H9 (cell line): ENCODE data around the gene NRXN3. TPM values are rescaled to one million over a fixed set of nuclear protein-coding genes. Genes with fewer than 3 reads are reported as not detected.
A peak's percentile ranks its signal among the peaks of the same experiment; 100 is the strongest.

Experiments used
- DNase-seq: peaks from one replicate; pipeline ENCODE4 v3.0.0-alpha.2; 2017
- H2AFZ ChIP-seq: one replicate; pipeline ENCODE4 v1.6.1; 2013; ENCODE audit warnings: mild to moderate bottlenecking, low read length, control low read depth, moderate library complexity
- H2AK5ac ChIP-seq: 2 replicates; pipeline ENCODE4 v1.6.1; 2013; ENCODE audit warnings: low read length, control low read depth, mixed read lengths; ENCODE audit not compliant: insufficient read length
- H2BK120ac ChIP-seq: one replicate; pipeline ENCODE4 v1.6.1; 2013; ENCODE audit warnings: low read depth, mild to moderate bottlenecking, low read length, control low read depth, inconsistent platforms; ENCODE audit not compliant: poor library complexity, severe bottlenecking
- H2BK12ac ChIP-seq: 2 replicates; pipeline ENCODE4 v1.6.1; 2013; ENCODE audit warnings: low read length, control low read depth, mixed read lengths, low read depth; ENCODE audit not compliant: insufficient read length
- H2BK15ac ChIP-seq: 2 replicates; pipeline ENCODE4 v1.6.1; 2013; ENCODE audit warnings: low read depth, low read length, control low read depth
- H2BK20ac ChIP-seq: one replicate; pipeline ENCODE4 v1.6.1; 2013; ENCODE audit warnings: low read depth, mild to moderate bottlenecking, low read length, control low read depth, inconsistent platforms; ENCODE audit not compliant: poor library complexity, severe bottlenecking
- H2BK5ac ChIP-seq: 2 replicates; pipeline ENCODE4 v1.6.1; 2013; ENCODE audit warnings: low read length, control low read depth, mixed read lengths; ENCODE audit not compliant: insufficient read length
- H3K14ac ChIP-seq: 2 replicates; pipeline ENCODE4 v1.6.1; 2013; ENCODE audit warnings: low read length, control low read depth; ENCODE audit not compliant: insufficient read depth
- H3K18ac ChIP-seq: 2 replicates; pipeline ENCODE4 v1.6.1; 2013; ENCODE audit warnings: low read depth, mild to moderate bottlenecking, mixed read lengths, low read length, control low read depth; ENCODE audit not compliant: insufficient read length
- H3K23ac ChIP-seq: 2 replicates; pipeline ENCODE4 v1.6.1; 2013; ENCODE audit warnings: low read length, control low read depth, mixed read lengths, low read depth; ENCODE audit not compliant: insufficient read length
- H3K23me2 ChIP-seq: 2 replicates; pipeline ENCODE4 v1.6.1; 2013; ENCODE audit warnings: low read depth, mild to moderate bottlenecking, mixed read lengths, low read length, control low read depth; ENCODE audit not compliant: insufficient read length, poor library complexity, severe bottlenecking
- H3K27ac ChIP-seq: 2 replicates; pipeline ENCODE4 v1.5.1; 2013; ENCODE audit warnings: low read length, control low read depth, mixed read lengths, low read depth; ENCODE audit not compliant: insufficient read length
- H3K27me3 ChIP-seq: 2 replicates; pipeline ENCODE4 v1.6.1; 2013; ENCODE audit warnings: low read length, control low read depth, inconsistent platforms; ENCODE audit not compliant: insufficient read depth
- H3K4ac ChIP-seq: 2 replicates; pipeline ENCODE4 v1.6.1; 2013; ENCODE audit warnings: low read depth, mild to moderate bottlenecking, control low read depth, inconsistent platforms, low read length, moderate library complexity
- H3K4me1 ChIP-seq: 2 replicates; pipeline ENCODE4 v1.6.1; 2013; ENCODE audit warnings: low read length, control low read depth, inconsistent platforms; ENCODE audit not compliant: insufficient read depth
- H3K4me2 ChIP-seq: 2 replicates; pipeline ENCODE4 v1.6.1; 2013; ENCODE audit warnings: low read length, control low read depth, mixed read lengths; ENCODE audit not compliant: insufficient read length, insufficient read depth
- H3K56ac ChIP-seq: 2 replicates; pipeline ENCODE4 v1.6.1; 2013; ENCODE audit warnings: low read depth, mild to moderate bottlenecking, mixed read lengths, low read length, control low read depth; ENCODE audit not compliant: insufficient read length
- H3K79me1 ChIP-seq: 2 replicates; pipeline ENCODE4 v1.6.1; 2013; ENCODE audit warnings: low read depth, mild to moderate bottlenecking, moderate library complexity, low read length, control low read depth, inconsistent platforms; ENCODE audit not compliant: insufficient read depth, poor library complexity, severe bottlenecking
- H3K79me2 ChIP-seq: 2 replicates; pipeline ENCODE4 v1.6.1; 2013; ENCODE audit warnings: low read length, control low read depth, inconsistent platforms; ENCODE audit not compliant: insufficient read depth
- H3K9ac ChIP-seq: 2 replicates; pipeline ENCODE4 v1.6.1; 2013; ENCODE audit warnings: low read length, control low read depth, mixed read lengths; ENCODE audit not compliant: insufficient read length; ENCODE audit errors: extremely low read depth
- H3K9me3 ChIP-seq: one replicate; pipeline ENCODE4 v1.6.1; 2013; ENCODE audit warnings: low read depth, low read length, inconsistent platforms; ENCODE audit not compliant: control insufficient read depth
- H3T11ph ChIP-seq: one replicate; pipeline ENCODE4 v1.6.1; 2013; ENCODE audit warnings: mild to moderate bottlenecking, low read length, control low read depth, inconsistent platforms
- H4K20me1 ChIP-seq: one replicate; pipeline ENCODE4 v1.6.1; 2013; ENCODE audit not compliant: control insufficient read depth, insufficient read length, insufficient read depth
- H4K5ac ChIP-seq: 2 replicates; pipeline ENCODE4 v1.6.1; 2013; ENCODE audit warnings: low read depth, mild to moderate bottlenecking, mixed read lengths, low read length, control low read depth; ENCODE audit not compliant: insufficient read length
- H4K8ac ChIP-seq: replicated peaks from 2 replicates; pipeline ENCODE4 v1.6.1; 2013; ENCODE audit warnings: low read length, control low read depth, mixed read lengths, low read depth; ENCODE audit not compliant: insufficient read length
- H4K91ac ChIP-seq: 2 replicates; pipeline ENCODE4 v1.6.1; 2013; ENCODE audit warnings: low read depth, mild to moderate bottlenecking, moderate library complexity, mixed read lengths, low read length, control low read depth; ENCODE audit not compliant: insufficient read length
- H3K27ac Mint-ChIP-seq, 3 experiments: 2 replicates in 2 of 3; 3 replicates in 1 of 3; pipeline ENCODE4 v1.8.0; 2020 to 2021; ENCODE audit warnings: mixed read lengths in 3 of 3, mild to moderate bottlenecking in 1 of 3, moderate library complexity in 1 of 3
- H3K27me3 Mint-ChIP-seq: 2 replicates; pipeline ENCODE4 v1.8.0; 2021; ENCODE audit warnings: low read depth, mild to moderate bottlenecking, moderate library complexity, mixed read lengths
- H3K36me3 Mint-ChIP-seq, 3 experiments: 2 replicates in 2 of 3; 3 replicates in 1 of 3; pipeline ENCODE4 v1.8.0; 2020 to 2021; ENCODE audit warnings: low read depth in 3 of 3, mixed read lengths in 3 of 3; ENCODE audit not compliant: insufficient read depth in 1 of 3
- H3K4me1 Mint-ChIP-seq, 2 experiments: 2 replicates each; pipeline ENCODE4 v1.8.0; 2020; ENCODE audit warnings: mixed read lengths in 2 of 2
- H3K4me3 Mint-ChIP-seq, 2 experiments: 2 replicates in 1 of 2; 3 replicates in 1 of 2; pipeline ENCODE4 v1.8.0; 2020 to 2021; ENCODE audit warnings: mild to moderate bottlenecking in 2 of 2, mixed read lengths in 2 of 2, moderate library complexity in 1 of 2
- H3K9me3 Mint-ChIP-seq, 2 experiments: 2 replicates in 1 of 2; 3 replicates in 1 of 2; pipeline ENCODE4 v1.8.0; 2020; ENCODE audit warnings: mild to moderate bottlenecking in 2 of 2, mixed read lengths in 2 of 2, moderate library complexity in 1 of 2
- WGBS: extraction: QIAGEN DNeasy Blood & Tissue Kit; methylation state at CpG from one replicate; pipeline ENCODE4 v1.1.7; 2013; ENCODE audit warnings: missing lambda C conversion rate, low lambda C conversion rate, mixed read lengths; ENCODE audit not compliant: insufficient read length; ENCODE audit errors: extremely low coverage; 5-methylcytosine and 5-hydroxymethylcytosine counted together
- total RNA-seq: library from RNA; stranded (reverse); gene quantifications from 2 replicates; pipeline ENCODE4 v1.2.1, GENCODE V29; 2021
- TF ChIP-seq, protein P1 (sequence below): fragments of 200-600 bp; sonication (generic); conservative IDR thresholded peaks from 3 replicates; pipeline ENCODE4 v1.8.0; 2021; ENCODE audit warnings: antibody characterized with exemption, mild to moderate bottlenecking

NRXN3 gene
- total RNA-seq, 1 experiment from 2014 or later = 1.8 TPM

DNA sequence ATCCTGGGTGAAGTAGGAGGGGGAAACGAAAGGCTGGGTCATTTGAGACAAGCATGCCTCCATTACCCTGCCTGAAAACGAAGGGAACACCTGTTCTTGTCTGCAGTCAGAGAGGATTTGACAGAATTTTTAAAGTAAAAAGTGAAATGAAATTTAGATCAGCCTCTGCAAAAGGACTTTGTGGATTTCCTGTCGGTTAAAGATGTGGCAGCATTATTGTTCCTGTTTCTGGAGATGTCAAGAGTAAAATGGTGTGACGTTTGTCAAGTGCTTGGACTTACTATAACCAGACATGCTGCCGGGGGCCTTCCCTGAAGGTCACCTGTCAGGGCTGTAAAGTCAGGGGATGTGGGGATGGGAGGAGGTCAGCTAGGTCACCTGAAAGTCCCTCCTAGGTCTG, 32.0 kb downstream of the NRXN3 start:
- no CpG with 5 or more reads among the region's 5 CpGs for WGBS

More for the DNA sequence above, 32.0 kb downstream of the NRXN3 start:
- Histone ChIP-seq H3K23ac (no peak overlapping the region), H2BK20ac (no peak overlapping the region), H3T11ph (no peak overlapping the region), H3K9ac (no peak overlapping the region), H3K14ac (no peak overlapping the region), H4K91ac (no peak overlapping the region), H3K4me2 (no peak overlapping the region), H3K4ac (no peak overlapping the region), H4K20me1 (no peaks in the 10 kb centered on the region), H2AFZ (no peak overlapping the region), H3K9me3 (no peaks in the 10 kb centered on the region), H3K27ac (no peak overlapping the region), H2BK120ac (no peak overlapping the region), H2BK5ac (no peak overlapping the region), H3K18ac (no peak overlapping the region), H2BK12ac (no peak overlapping the region), H4K5ac (no peak overlapping the region), H3K23me2 (no peaks in the 10 kb centered on the region), H4K8ac (no peak overlapping the region), H3K79me1 (no peaks in the 10 kb centered on the region), H2BK15ac (no peak overlapping the region), H3K79me2 (no peaks in the 10 kb centered on the region), H3K4me1 (no peaks in the 10 kb centered on the region), H3K56ac (no peak overlapping the region), H3K27me3 (no peaks in the 10 kb centered on the region), H2AK5ac (no peak overlapping the region)
- Mint-ChIP-seq H3K4me3 (no peak overlapping the region), H3K9me3 (no peaks in the 10 kb centered on the region), H3K27ac (peak overlapping the region in 1 of 3 experiments; percentile 71; a peak in 1 of 7 replicates), H3K27me3 (peaks cover 2% of the 10 kb centered on the region; the same call in 1 of the 2 replicates), H3K4me1 (peaks cover 16 to 22% of the 10 kb centered on the region in 2 experiments), H3K36me3 (peaks cover 0 to 6% (median 0%) of the 10 kb centered on the region in 3 experiments; a peak in 2 of 7 replicates)
- DNase-seq = no peak
- TF ChIP-seq, protein P1, sequence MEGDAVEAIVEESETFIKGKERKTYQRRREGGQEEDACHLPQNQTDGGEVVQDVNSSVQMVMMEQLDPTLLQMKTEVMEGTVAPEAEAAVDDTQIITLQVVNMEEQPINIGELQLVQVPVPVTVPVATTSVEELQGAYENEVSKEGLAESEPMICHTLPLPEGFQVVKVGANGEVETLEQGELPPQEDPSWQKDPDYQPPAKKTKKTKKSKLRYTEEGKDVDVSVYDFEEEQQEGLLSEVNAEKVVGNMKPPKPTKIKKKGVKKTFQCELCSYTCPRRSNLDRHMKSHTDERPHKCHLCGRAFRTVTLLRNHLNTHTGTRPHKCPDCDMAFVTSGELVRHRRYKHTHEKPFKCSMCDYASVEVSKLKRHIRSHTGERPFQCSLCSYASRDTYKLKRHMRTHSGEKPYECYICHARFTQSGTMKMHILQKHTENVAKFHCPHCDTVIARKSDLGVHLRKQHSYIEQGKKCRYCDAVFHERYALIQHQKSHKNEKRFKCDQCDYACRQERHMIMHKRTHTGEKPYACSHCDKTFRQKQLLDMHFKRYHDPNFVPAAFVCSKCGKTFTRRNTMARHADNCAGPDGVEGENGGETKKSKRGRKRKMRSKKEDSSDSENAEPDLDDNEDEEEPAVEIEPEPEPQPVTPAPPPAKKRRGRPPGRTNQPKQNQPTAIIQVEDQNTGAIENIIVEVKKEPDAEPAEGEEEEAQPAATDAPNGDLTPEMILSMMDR = no peak
